Measurements from ENCODE around the gene DDN. TPM values are rescaled to one million over a fixed set of nuclear protein-coding genes. Genes with fewer than 3 reads are reported as not detected.
A peak's percentile ranks its signal among the peaks of the same experiment; 100 is the strongest.

The DDN gene
- total RNA-seq, 4 donors from 2014 or later, result 0.11 TPM; not detected in 3

GRCh38 chr12:48972213-48972951 lies 26.8 kb downstream of the DDN start:
- no peak for DNase-seq (ENCODE audit: extremely low spot score)
- H3K27ac ChIP-seq (replicated peaks in 1 of 4), result no peak overlapping the region
- WGBS, result 17% methylated on average over 7 of the region's 23 CpGs
- peak overlapping the region in 1 of 4 donors; percentile 41 for H3K4me3 ChIP-seq
- H3K4me1 ChIP-seq, result peaks cover 18 to 48% (median 43%) of the 10 kb centered on the region in 4 donors
- no peaks in the 10 kb centered on the region for H3K36me3 ChIP-seq
- H3K9me3 ChIP-seq, result no peaks in the 10 kb centered on the region
- intact Hi-C loops (cut with DNase I), result no loop called here
- TF ChIP-seq EP300 (IDR thresholded peaks at IDR 0.05), result no peak
- no peak for TF ChIP-seq CTCF (IDR thresholded peaks at IDR 0.05)
- TF ChIP-seq POLR2AphosphoS5 (IDR thresholded peaks at IDR 0.05), result no peak
- TF ChIP-seq POLR2A (IDR thresholded peaks at IDR 0.05; ENCODE audit: low read depth), result no peak
- H3K27me3 ChIP-seq, result peaks cover 9 to 86% (median 55%) of the 10 kb centered on the region in 4 donors

GRCh38 chr12:48970702-48971334 lies 28.4 kb downstream of the DDN start:
- 31% methylated on average over 10 of the region's 10 CpGs for WGBS
- DNase-seq (ENCODE audit: extremely low spot score), result no peak
- intact Hi-C loops (cut with DNase I), result no loop called here
- no peak overlapping the region for H3K27ac ChIP-seq (replicated peaks in 1 of 4)
- peaks cover 9 to 79% (median 47%) of the 10 kb centered on the region in 4 donors for H3K27me3 ChIP-seq
- no peaks in the 10 kb centered on the region for H3K9me3 ChIP-seq
- H3K4me3 ChIP-seq, result peak overlapping the region; percentile 33 to 48 (median 41)
- TF ChIP-seq POLR2A (IDR thresholded peaks at IDR 0.05; ENCODE audit: low read depth) (no peak), CTCF (IDR thresholded peaks at IDR 0.05) (no peak), POLR2AphosphoS5 (IDR thresholded peaks at IDR 0.05) (no peak), EP300 (IDR thresholded peaks at IDR 0.05) (no peak)
- peaks cover 18 to 48% (median 43%) of the 10 kb centered on the region in 4 donors for H3K4me1 ChIP-seq
- H3K36me3 ChIP-seq, result no peaks in the 10 kb centered on the region

GRCh38 chr12:48969833-48970701 lies 29.1 kb downstream of the DDN start:
- H3K4me3 ChIP-seq, result peak overlapping the region; percentile 37 to 48 (median 41)
- peaks cover 9 to 71% (median 47%) of the 10 kb centered on the region in 4 donors for H3K27me3 ChIP-seq
- intact Hi-C loops (cut with DNase I), result no loop called here
- WGBS, result 18% methylated on average over 8 of the region's 77 CpGs
- peaks cover 18 to 48% (median 43%) of the 10 kb centered on the region in 4 donors for H3K4me1 ChIP-seq
- DNase-seq (ENCODE audit: extremely low spot score), result no peak
- TF ChIP-seq EP300 (IDR thresholded peaks at IDR 0.05), result no peak
- TF ChIP-seq POLR2AphosphoS5 (IDR thresholded peaks at IDR 0.05), result no peak
- no peak for TF ChIP-seq POLR2A (IDR thresholded peaks at IDR 0.05; ENCODE audit: low read depth)
- no peak for TF ChIP-seq CTCF (IDR thresholded peaks at IDR 0.05)
- peak overlapping the region in 1 of 4 donors; percentile 32 for H3K27ac ChIP-seq (replicated peaks in 1 of 4)
- H3K9me3 ChIP-seq, result no peaks in the 10 kb centered on the region
- no peaks in the 10 kb centered on the region for H3K36me3 ChIP-seq

- Histone ChIP-seq H3K27ac (replicated peaks in 1 of 4) (no peak overlapping the region), H3K4me3 (peak overlapping the region in 2 of 4 donors; percentile 37 to 41), H3K27me3 (peaks cover 9 to 63% (median 46%) of the 10 kb centered on the region in 4 donors), H3K4me1 (peaks cover 18 to 47% (median 43%) of the 10 kb centered on the region in 4 donors), H3K9me3 (no peaks in the 10 kb centered on the region), H3K36me3 (no peaks in the 10 kb centered on the region)
- DNase-seq (ENCODE audit: extremely low spot score), result no peak
- intact Hi-C loops (cut with DNase I), result no loop called here
- no peak for TF ChIP-seq POLR2A (IDR thresholded peaks at IDR 0.05; ENCODE audit: low read depth)
- TF ChIP-seq CTCF (IDR thresholded peaks at IDR 0.05), result no peak
- 57% methylated on average over 7 of the region's 8 CpGs for WGBS
Measured at GRCh38 chr12:48969160-48969771, 29.9 kb downstream of the DDN start.
